ENCODE data around the gene BRD3OS. TPM values are rescaled to one million over a fixed set of nuclear protein-coding genes. Genes with fewer than 3 reads are reported as not detected.

Gene BRD3OS
- total RNA-seq, 1 experiment from 2014 or later: 16.2 TPM

DNA sequence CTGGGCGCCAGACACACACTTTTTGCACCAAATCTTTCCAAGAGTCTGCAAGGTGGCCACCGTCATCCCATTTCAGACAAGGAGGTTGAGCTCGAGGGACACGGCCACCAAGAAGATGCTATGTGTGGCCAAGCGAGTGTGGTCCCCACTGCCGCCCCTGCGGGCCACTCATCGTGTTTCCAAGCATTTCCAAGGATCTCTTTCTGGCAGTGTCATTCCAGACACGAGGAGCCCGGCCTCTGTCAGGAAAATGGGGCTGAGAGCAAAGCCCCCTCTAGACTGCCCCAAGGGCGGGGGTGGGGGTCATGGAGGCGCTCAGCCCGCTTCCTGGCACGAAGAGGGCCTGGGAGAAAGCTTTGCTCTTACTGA lies 43.7 kb upstream of the BRD3OS start:
- no peak for DNase-seq (ENCODE audit: low spot score)
- no peak overlapping the region for H3K27ac Mint-ChIP-seq
- no peak overlapping the region for H3K4me3 Mint-ChIP-seq

GRCh38 chr9:133981958-133982681 lies 43.2 kb upstream of the BRD3OS start:
- ChIA-PET CTCF (interaction anchor here (1.9 kb wide), 1 partner anchor 239 kb away, joined by 6 read pairs; no protein-coding TSS in a partner anchor), POLR2A (no interaction called here)
- H3K9me3 Mint-ChIP-seq: no peaks in the 10 kb centered on the region
- no peak overlapping the region for H3K27ac Mint-ChIP-seq
- no peak; the same call in 1 of the 2 replicates for ATAC-seq
- DNase-seq (ENCODE audit: low spot score): peak; percentile 11
- H3K4me3 Mint-ChIP-seq: no peak overlapping the region
- H3K27me3 Mint-ChIP-seq (ENCODE audit: low read depth): no peaks in the 10 kb centered on the region
- no peaks in the 10 kb centered on the region for H3K36me3 Mint-ChIP-seq
- TF ChIP-seq, protein P1, sequence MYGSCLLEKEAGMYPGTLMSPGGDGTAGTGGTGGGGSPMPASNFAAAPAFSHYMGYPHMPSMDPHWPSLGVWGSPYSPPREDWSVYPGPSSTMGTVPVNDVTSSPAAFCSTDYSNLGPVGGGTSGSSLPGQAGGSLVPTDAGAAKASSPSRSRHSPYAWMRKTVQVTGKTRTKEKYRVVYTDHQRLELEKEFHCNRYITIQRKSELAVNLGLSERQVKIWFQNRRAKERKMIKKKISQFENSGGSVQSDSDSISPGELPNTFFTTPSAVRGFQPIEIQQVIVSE (CRISPR knock-in tag; IDR thresholded peaks at IDR 0.05; ENCODE audit: borderline replicate concordance): no peak
- TF ChIP-seq, protein P2, sequence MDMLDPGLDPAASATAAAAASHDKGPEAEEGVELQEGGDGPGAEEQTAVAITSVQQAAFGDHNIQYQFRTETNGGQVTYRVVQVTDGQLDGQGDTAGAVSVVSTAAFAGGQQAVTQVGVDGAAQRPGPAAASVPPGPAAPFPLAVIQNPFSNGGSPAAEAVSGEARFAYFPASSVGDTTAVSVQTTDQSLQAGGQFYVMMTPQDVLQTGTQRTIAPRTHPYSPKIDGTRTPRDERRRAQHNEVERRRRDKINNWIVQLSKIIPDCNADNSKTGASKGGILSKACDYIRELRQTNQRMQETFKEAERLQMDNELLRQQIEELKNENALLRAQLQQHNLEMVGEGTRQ (CRISPR knock-in tag; IDR thresholded peaks at IDR 0.05): no peak
- TF ChIP-seq FOXK1 (CRISPR knock-in tag; IDR thresholded peaks at IDR 0.05) (no peak), GTF2I (CRISPR knock-in tag; conservative IDR thresholded peaks at IDR 0.05) (no peak)
- H3K4me1 Mint-ChIP-seq: peaks cover 22% of the 10 kb centered on the region

More for the DNA sequence above, 43.7 kb upstream of the BRD3OS start:
- TF ChIP-seq FOXJ3 (CRISPR knock-in tag; IDR thresholded peaks at IDR 0.05; ENCODE audit: borderline replicate concordance) (no peak), USF1 (CRISPR knock-in tag; IDR thresholded peaks at IDR 0.05) (no peak), ZSCAN18 (CRISPR knock-in tag; IDR thresholded peaks at IDR 0.05) (no peak), SP1 (CRISPR knock-in tag; conservative IDR thresholded peaks at IDR 0.05) (no peak), RORB (CRISPR knock-in tag; IDR thresholded peaks at IDR 0.05) (no peak), ZNF671 (CRISPR knock-in tag; IDR thresholded peaks at IDR 0.05) (no peak), GTF2I (CRISPR knock-in tag; conservative IDR thresholded peaks at IDR 0.05) (no peak), KAT7 (CRISPR knock-in tag; IDR thresholded peaks at IDR 0.05; ENCODE audit: borderline replicate concordance) (no peak), TCF7 (CRISPR knock-in tag; IDR thresholded peaks at IDR 0.05; ENCODE audit: low read depth) (no peak), ZNF232 (CRISPR knock-in tag; IDR thresholded peaks at IDR 0.05) (no peak), ATF3 (CRISPR knock-in tag; conservative IDR thresholded peaks at IDR 0.05) (no peak)
- TF ChIP-seq, protein P3, sequence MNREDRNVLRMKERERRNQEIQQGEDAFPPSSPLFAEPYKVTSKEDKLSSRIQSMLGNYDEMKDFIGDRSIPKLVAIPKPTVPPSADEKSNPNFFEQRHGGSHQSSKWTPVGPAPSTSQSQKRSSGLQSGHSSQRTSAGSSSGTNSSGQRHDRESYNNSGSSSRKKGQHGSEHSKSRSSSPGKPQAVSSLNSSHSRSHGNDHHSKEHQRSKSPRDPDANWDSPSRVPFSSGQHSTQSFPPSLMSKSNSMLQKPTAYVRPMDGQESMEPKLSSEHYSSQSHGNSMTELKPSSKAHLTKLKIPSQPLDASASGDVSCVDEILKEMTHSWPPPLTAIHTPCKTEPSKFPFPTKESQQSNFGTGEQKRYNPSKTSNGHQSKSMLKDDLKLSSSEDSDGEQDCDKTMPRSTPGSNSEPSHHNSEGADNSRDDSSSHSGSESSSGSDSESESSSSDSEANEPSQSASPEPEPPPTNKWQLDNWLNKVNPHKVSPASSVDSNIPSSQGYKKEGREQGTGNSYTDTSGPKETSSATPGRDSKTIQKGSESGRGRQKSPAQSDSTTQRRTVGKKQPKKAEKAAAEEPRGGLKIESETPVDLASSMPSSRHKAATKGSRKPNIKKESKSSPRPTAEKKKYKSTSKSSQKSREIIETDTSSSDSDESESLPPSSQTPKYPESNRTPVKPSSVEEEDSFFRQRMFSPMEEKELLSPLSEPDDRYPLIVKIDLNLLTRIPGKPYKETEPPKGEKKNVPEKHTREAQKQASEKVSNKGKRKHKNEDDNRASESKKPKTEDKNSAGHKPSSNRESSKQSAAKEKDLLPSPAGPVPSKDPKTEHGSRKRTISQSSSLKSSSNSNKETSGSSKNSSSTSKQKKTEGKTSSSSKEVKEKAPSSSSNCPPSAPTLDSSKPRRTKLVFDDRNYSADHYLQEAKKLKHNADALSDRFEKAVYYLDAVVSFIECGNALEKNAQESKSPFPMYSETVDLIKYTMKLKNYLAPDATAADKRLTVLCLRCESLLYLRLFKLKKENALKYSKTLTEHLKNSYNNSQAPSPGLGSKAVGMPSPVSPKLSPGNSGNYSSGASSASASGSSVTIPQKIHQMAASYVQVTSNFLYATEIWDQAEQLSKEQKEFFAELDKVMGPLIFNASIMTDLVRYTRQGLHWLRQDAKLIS (CRISPR knock-in tag; IDR thresholded peaks at IDR 0.05; ENCODE audit: borderline replicate concordance): no peak
- TF ChIP-seq, protein P4, sequence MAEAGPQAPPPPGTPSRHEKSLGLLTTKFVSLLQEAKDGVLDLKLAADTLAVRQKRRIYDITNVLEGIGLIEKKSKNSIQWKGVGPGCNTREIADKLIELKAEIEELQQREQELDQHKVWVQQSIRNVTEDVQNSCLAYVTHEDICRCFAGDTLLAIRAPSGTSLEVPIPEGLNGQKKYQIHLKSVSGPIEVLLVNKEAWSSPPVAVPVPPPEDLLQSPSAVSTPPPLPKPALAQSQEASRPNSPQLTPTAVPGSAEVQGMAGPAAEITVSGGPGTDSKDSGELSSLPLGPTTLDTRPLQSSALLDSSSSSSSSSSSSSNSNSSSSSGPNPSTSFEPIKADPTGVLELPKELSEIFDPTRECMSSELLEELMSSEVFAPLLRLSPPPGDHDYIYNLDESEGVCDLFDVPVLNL (CRISPR knock-in tag; IDR thresholded peaks at IDR 0.05; ENCODE audit: borderline replicate concordance, low read depth): no peak
- H3K36me3 Mint-ChIP-seq: no peaks in the 10 kb centered on the region
- no peaks in the 10 kb centered on the region for H3K27me3 Mint-ChIP-seq (ENCODE audit: low read depth)
- peaks cover 19% of the 10 kb centered on the region for H3K4me1 Mint-ChIP-seq
- no peaks in the 10 kb centered on the region for H3K9me3 Mint-ChIP-seq
- ATAC-seq: no peak
- POLR2A ChIA-PET: interaction anchor here (1.1 kb wide), 1 partner anchor 26 kb away, joined by 3 read pairs; no protein-coding TSS in a partner anchor
- CTCF ChIA-PET: interaction anchor here (1.5 to 1.9 kb wide), 2 partner anchors 25 to 239 kb away, joined by 4 to 6 read pairs; no protein-coding TSS in a partner anchor

Data from WTC11 (cell line).